Glomerular visceral epithelial cell (primary cell): ENCODE results near the gene CHAT.
"Not testable (repeated sequence)": the region's sequence is repeated elsewhere in the genome, so short reads cannot be mapped to it uniquely, and the experiment has no call there.

ENCODE experiments used
- DNase-seq: peaks from one replicate; pipeline ENCODE4 v3.0.0-alpha.2; 2016; ENCODE audit errors: extremely low spot score

CHAT gene

GRCh38 chr10:49652421-49653272 lies 38.8 kb downstream of the CHAT start:
- no peak for DNase-seq

- no peak for DNase-seq
Observed at GRCh38 chr10:49653273-49653929, 39.6 kb downstream of the CHAT start.

GRCh38 chr10:49654036-49654693 lies 40.3 kb downstream of the CHAT start:
- DNase-seq = no peak

GRCh38 chr10:49655099-49655498 lies 41.3 kb downstream of the CHAT start:
- no peak for DNase-seq

DNA sequence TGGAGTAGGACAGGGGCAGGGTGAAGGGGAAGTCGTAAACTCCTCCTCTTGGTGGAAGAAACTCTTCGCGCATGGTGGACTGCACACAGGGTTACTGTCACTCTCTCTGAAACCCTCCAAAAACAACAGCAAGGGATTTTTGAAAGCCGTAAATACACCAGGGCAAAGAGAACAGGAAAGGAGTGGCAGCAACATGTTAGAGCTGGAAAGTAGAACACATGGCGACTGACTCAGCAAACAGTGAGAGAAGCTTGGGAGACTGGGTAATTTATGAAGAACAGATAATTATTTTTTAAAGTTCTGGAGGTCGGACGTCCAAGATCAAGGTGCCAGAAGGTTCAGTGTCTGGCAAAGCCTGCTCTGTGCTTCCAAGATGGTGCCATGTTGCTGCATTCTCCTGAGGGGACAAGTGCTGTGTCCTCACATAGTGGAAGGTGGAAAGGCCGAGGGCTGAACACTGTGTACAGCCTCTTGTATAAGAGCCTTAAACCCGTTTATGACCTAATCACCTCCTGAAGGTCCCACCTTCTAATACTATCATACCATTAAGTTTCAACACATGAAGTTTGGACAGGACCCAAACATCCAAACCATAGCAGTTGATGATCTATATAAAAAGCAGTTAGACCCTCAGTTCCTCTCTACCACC lies 43.1 kb downstream of the CHAT start:
- no peak for DNase-seq

- no peak for DNase-seq
Observed at GRCh38 chr10:49657606-49658005, 43.8 kb downstream of the CHAT start.

DNA sequence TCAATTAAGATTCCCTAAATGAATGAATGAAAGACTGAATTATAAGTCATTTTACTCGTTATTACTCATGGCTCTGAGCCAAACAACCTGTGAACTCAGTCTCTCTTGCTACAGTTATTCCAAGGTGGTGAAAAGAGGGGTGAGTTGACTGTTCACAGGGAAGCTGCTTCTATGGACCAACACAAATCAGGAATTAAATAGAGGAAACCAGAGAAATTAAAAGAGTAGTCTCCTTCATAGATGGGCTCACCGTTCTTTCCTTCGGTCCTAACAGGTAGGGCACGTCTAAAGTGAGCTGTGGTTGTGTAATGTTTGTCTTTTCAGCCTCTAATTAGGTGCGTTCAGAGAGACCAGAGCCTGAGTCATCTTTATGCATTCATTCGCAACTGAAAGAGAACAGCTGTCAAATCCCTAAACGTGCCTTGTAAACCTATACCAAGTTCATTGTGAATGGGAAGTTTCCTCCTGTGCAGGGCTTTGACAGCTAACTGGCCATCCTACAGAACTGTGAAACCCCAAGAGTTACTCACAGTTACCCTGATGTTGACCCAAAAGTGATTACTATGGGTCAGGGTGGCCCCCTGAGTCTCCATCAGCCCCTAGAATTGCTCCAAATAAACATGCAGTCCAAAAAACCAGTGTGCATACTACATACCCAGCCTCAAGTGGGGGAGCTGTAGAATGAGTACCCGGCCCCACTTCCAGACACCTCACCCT lies 47.5 kb downstream of the CHAT start:
- DNase-seq = no peak

DNA sequence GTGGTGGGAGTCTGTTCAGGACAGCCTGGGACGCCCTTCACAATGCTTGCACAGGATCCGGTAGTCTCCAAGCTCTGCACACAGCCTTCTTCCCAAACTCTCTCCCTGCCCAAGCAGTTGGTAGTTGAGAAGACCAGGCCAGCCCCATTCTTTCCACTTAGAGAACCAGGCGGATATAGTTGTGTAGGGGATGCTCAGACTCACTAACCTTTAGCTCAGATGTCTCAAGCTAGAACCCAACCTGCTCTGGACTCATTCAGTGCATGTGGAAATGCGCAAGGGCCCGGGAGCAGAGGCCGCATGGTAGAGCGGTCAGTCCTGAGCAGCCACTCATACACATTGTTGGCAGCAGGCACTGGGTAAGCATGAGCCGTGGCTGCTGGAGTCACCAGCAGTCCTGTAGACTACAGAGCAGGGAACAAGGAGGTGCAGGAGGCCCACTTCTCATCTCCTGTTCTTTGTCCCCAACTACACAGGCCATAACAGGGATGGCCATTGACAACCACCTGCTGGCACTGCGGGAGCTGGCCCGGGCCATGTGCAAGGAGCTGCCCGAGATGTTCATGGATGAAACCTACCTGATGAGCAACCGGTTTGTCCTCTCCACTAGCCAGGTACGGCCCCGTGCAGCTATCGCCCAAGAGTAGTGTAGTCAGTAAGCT lies 48.5 kb downstream of the CHAT start:
- DNase-seq = no peak

DNA sequence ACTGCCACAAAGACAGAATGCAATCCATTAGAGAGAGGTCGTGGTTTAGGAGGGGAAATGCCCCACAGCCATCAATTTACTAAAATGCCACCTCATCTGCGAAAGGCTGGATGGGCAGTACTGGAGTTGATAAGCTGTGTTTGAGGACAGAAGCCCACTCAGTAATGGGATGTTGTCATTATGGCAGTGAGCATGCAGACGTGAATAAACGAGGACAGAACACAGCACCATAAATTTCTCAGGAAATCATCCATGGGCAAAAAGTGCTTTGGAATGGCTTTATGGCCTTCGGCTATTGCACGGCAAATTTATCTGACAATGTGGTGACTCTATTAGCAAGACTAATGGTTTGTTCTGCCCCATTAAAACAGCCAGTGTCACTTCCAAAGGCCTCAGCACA lies 49.8 kb downstream of the CHAT start:
- DNase-seq = no peak

GRCh38 chr10:49664006-49664841 lies 50.4 kb downstream of the CHAT start:
- no peak for DNase-seq

DNA sequence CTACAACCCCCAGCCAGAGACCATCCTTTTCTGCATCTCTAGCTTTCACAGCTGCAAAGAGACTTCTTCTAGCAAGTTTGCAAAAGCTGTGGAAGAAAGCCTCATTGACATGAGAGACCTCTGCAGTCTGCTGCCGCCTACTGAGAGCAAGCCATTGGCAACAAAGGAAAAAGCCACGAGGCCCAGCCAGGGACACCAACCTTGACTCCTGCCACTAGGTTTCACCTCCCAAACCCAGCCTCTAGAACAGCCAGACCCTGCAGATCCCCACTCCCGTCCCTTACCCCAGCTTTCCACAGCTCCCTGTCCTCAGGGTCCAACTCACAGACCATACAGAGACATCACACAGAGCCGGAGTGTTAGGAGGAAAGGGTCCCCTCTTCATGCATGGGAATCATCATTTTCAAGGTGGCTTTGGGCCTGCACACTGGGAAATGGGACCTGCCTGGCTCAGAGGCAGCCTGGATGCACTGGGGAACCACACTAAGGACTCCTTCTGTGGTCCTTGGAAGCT lies 51.1 kb downstream of the CHAT start:
- DNase-seq = no peak

- DNase-seq = no peak
Observed at GRCh38 chr10:49666054-49666615, 52.3 kb downstream of the CHAT start.

- no peak for DNase-seq
Observed at GRCh38 chr10:49666685-49667084, 52.8 kb downstream of the CHAT start.

DNA sequence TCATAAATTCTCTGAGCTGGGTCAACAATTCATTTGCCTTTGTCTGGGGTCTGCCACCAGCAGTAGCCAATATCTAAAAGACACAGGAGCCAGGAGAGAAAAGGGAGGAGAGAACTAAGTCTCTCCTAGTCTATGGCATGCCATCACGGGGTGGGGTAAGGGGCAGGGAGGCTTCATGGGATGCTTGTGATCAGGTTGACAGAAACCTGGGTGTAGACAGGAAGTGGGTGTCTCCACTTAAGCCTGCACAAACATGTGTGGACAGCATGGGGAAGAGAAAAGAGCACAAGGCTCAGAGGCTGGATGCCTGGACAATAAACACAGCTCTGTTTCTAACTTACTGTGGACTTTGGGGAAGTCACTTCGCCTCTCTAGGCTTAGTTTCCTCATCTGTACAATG lies 54.2 kb downstream of the CHAT start:
- no peak for DNase-seq

DNA sequence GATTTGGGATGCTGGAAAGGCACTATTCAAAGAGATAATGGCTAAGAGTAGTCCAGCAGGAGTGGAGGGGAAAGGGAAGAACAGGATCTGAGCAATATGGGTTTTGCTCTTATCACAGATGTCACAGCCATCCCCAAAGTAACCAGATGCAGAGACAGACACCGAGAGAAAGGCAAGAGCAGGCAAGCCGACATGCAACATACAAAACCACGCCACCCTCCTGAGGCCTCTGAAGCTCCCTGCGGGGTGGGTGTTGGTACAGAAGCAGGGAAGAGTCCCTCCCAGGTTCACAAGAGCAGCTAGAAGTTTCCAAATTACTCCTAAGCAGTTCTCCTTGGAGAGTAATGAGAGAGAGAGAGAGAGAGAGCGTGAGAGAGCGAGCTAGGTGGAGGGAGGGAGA lies 54.8 kb downstream of the CHAT start:
- DNase-seq = no peak

GRCh38 chr10:49678827-49679479 lies 65.1 kb downstream of the CHAT start:
- DNase-seq = no peak

DNA sequence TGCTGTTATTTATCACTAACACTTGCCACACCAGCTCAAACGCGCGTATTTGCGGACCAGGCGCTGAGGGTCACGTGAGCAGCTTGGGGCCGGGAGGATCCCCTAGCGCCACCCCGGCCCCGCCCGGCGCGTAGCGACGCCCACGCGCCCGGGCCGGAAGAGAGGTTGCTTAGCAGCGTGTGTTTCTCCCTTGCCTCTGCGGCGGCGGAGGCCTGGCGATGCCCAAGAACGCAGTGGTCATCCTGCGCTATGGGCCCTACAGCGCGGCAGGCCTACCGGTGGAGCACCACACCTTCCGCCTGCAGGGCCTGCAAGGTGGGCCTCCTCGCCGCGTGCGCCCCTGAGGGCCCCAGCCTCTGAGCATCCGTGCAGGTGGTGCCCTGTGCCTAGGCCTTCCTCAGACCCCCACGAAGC lies 65.7 kb downstream of the CHAT start, which contains the start of gene C10orf53:
Gene C10orf53, plus strand, starts transcription at position 172 of the 414 bp plus-strand sequence. Its CDS starts 47 bp downstream, at position 219.
- peak; percentile 6 for DNase-seq

- DNase-seq = not testable (repeated sequence)
Observed at GRCh38 chr10:49682449-49682848, 68.6 kb downstream of the CHAT start.

GRCh38 chr10:49682879-49683278 lies 69.0 kb downstream of the CHAT start:
- no peak for DNase-seq
